ENCODE data around the gene S100A7A.

- TF ChIP-seq CTCF (CRISPR knock-in tag; IDR thresholded peaks at IDR 0.05) (no peak), ESRRA (CRISPR knock-in tag; IDR thresholded peaks at IDR 0.05; ENCODE audit: low read depth) (no peak), TEAD2 (CRISPR knock-in tag; IDR thresholded peaks at IDR 0.05) (no peak), MAZ (IDR thresholded peaks at IDR 0.05; ENCODE audit: borderline replicate concordance, low read depth, low read length) (no peak), MAZ (CRISPR knock-in tag; IDR thresholded peaks at IDR 0.05; ENCODE audit: low read depth) (no peak), CHD4 (IDR thresholded peaks at IDR 0.05; ENCODE audit: borderline replicate concordance, low read length) (no peak), REST (IDR thresholded peaks at IDR 0.05; ENCODE audit: borderline replicate concordance in 1 of 2, low read depth in 1 of 2, low read length in 2 of 2) (no peak), TOE1 (CRISPR knock-in tag; IDR thresholded peaks at IDR 0.05) (no peak), ZKSCAN1 (IDR thresholded peaks at IDR 0.05; ENCODE audit: low read length) (no peak), EZH2 (conservative IDR thresholded peaks at IDR 0.05; ENCODE audit: low read depth, low read length) (no peak), NR3C1 (CRISPR knock-in tag; IDR thresholded peaks at IDR 0.05) (no peak), RFX5 (IDR thresholded peaks at IDR 0.05; ENCODE audit: low read depth, low read length) (no peak)
These were observed 14.7 kb downstream of the S100A7A start for GRCh38 chr1:153431002-153431401.
